Measurements from ENCODE around the gene ARHGAP4. TPM values are rescaled to one million over a fixed set of nuclear protein-coding genes. Genes with fewer than 3 reads are reported as not detected.

Gene ARHGAP4
- total RNA-seq, 1 experiment from 2014 or later, result 67.4 TPM

GRCh38 chrX:153970357-153971123 lies 44.5 kb upstream of the ARHGAP4 start:
- ChIA-PET RAD21 (ENCODE audit: low non-redundant PET in 1 of 2, low total read pairs in 2 of 2, uncharacterized antibody in 2 of 2, unreplicated experiment in 2 of 2) (interaction anchor here in 1 of 2 experiments (0.6 kb wide), 1 partner anchor 128 kb away, joined by 4 read pairs; no protein-coding TSS in a partner anchor), CTCF (interaction anchor here (1.0 to 1.1 kb wide), 2 partner anchors 23 to 403 kb away, joined by 3 to 5 read pairs; no protein-coding TSS in a partner anchor), POLR2A (interaction anchor here (0.7 to 2.0 kb wide), 4 partner anchors 42 to 498 kb away, joined by 3 to 10 read pairs (median 4); partner anchors contain the start of gene ARHGAP4)
- Histone ChIP-seq H2AFZ (ENCODE audit: low read depth, low read length, poor library complexity, severe bottlenecking) (no peak overlapping the region), H3K9me3 (ENCODE audit: control insufficient read depth in 1 of 2, insufficient read depth in 1 of 2, low read depth in 1 of 2, low read length in 2 of 2) (no peaks in the 10 kb centered on the region), H3K79me2 (ENCODE audit: insufficient read depth, low read length) (peaks cover 66% of the 10 kb centered on the region), H3K4me1 (ENCODE audit: control insufficient read depth in 1 of 2, insufficient read depth in 2 of 2, low read length in 2 of 2) (peaks cover 12 to 28% of the 10 kb centered on the region in 2 experiments), H3K4me3 (replicated peaks in 1 of 2; ENCODE audit: low read depth in 1 of 2, low read length in 2 of 2) (peak overlapping the region; percentile 75 to 78), H3K4me2 (ENCODE audit: low read length) (peak overlapping the region; percentile 76), H3K9me2 (ENCODE audit: insufficient read depth) (no peaks in the 10 kb centered on the region), H4K20me1 (ENCODE audit: insufficient read depth) (no peaks in the 10 kb centered on the region), H3K9ac (ENCODE audit: low read length) (peak overlapping the region; percentile 99), H3K27ac (ENCODE audit: low read depth, low read length) (peak overlapping the region; percentile 90), H3K27me3 (ENCODE audit: insufficient read depth, low read length) (no peaks in the 10 kb centered on the region), H3K36me3 (ENCODE audit: control insufficient read depth in 1 of 2, insufficient read depth in 2 of 2, low read length in 2 of 2) (peaks cover 0 to 11% of the 10 kb centered on the region in 2 experiments; a peak in 1 of 4 replicates)
- no peak for DNase-seq (ENCODE audit: low read depth, low spot score)
- no peak; the same call in 1 of the 2 replicates for ATAC-seq
- intact Hi-C loops (cut with micrococcal nuclease), result loop anchor here (10.0 kb wide), 1 partner anchor 424 kb away; the partner anchor contains the start of gene RPL10
- BruUV-seq (replicated peaks), result TSS peak; percentile 59
- no peak for TF ChIP-seq FOSL1 (IDR thresholded peaks at IDR 0.05; ENCODE audit: low read depth)
- no peak for TF ChIP-seq ATF3 (IDR thresholded peaks at IDR 0.05)
- no peak for TF ChIP-seq EGR1 (IDR thresholded peaks at IDR 0.05; ENCODE audit: low read depth)
- no peak for TF ChIP-seq CEBPB (IDR thresholded peaks at IDR 0.05; ENCODE audit: low read depth)
- 0 out of 2 replicates have a peak, but pooled peaks have one; percentile 2 for TF ChIP-seq POLR2AphosphoS5 (IDR thresholded peaks at IDR 0.05; ENCODE audit: low read depth, low read length)

GRCh38 chrX:153969904-153970356 lies 43.9 kb upstream of the ARHGAP4 start:
- peaks cover 12 to 28% of the 10 kb centered on the region in 2 experiments for H3K4me1 ChIP-seq (ENCODE audit: control insufficient read depth in 1 of 2, insufficient read depth in 2 of 2, low read length in 2 of 2)
- peaks cover 71% of the 10 kb centered on the region for H3K79me2 ChIP-seq (ENCODE audit: insufficient read depth, low read length)
- ChIA-PET CTCF (no interaction called here), RAD21 (ENCODE audit: low non-redundant PET in 1 of 2, low total read pairs in 2 of 2, uncharacterized antibody in 2 of 2, unreplicated experiment in 2 of 2) (interaction anchor here in 1 of 2 experiments (0.6 kb wide), 1 partner anchor 129 kb away, joined by 4 read pairs; no protein-coding TSS in a partner anchor), POLR2A (interaction anchor here (2.0 kb wide), 1 partner anchor 41 kb away, joined by 10 read pairs; no protein-coding TSS in a partner anchor)
- no TSS peak for BruUV-seq (replicated peaks)
- intact Hi-C loops (cut with micrococcal nuclease), result loop anchor here (10.0 kb wide), 1 partner anchor 425 kb away; the partner anchor contains the start of gene RPL10
- peaks cover 0 to 11% of the 10 kb centered on the region in 2 experiments; a peak in 1 of 4 replicates for H3K36me3 ChIP-seq (ENCODE audit: control insufficient read depth in 1 of 2, insufficient read depth in 2 of 2, low read length in 2 of 2)
- H3K9ac ChIP-seq (ENCODE audit: low read length), result peak overlapping the region; percentile 99
- DNase-seq (ENCODE audit: low read depth, low spot score), result no peak
- H2AFZ ChIP-seq (ENCODE audit: low read depth, low read length, poor library complexity, severe bottlenecking), result no peak overlapping the region
- peak overlapping the region; percentile 75 to 78 for H3K4me3 ChIP-seq (replicated peaks in 1 of 2; ENCODE audit: low read depth in 1 of 2, low read length in 2 of 2)
- no peak for ATAC-seq
- no peaks in the 10 kb centered on the region for H3K27me3 ChIP-seq (ENCODE audit: insufficient read depth, low read length)
- peak overlapping the region; percentile 76 for H3K4me2 ChIP-seq (ENCODE audit: low read length)
- no peaks in the 10 kb centered on the region for H4K20me1 ChIP-seq (ENCODE audit: insufficient read depth)
- H3K9me2 ChIP-seq (ENCODE audit: insufficient read depth), result no peaks in the 10 kb centered on the region
- peak overlapping the region; percentile 90 for H3K27ac ChIP-seq (ENCODE audit: low read depth, low read length)
- H3K9me3 ChIP-seq (ENCODE audit: control insufficient read depth in 1 of 2, insufficient read depth in 1 of 2, low read depth in 1 of 2, low read length in 2 of 2), result no peaks in the 10 kb centered on the region
- no peak for TF ChIP-seq ELF1 (IDR thresholded peaks at IDR 0.05; ENCODE audit: borderline replicate concordance, low read depth)
- TF ChIP-seq EGR1 (IDR thresholded peaks at IDR 0.05; ENCODE audit: low read depth), result no peak
- no peak for TF ChIP-seq CTCF (IDR thresholded peaks at IDR 0.05 in 2 of 3, conservative IDR thresholded peaks at IDR 0.05 in 1 of 3; ENCODE audit: borderline replicate concordance in 1 of 3, insufficient read depth in 1 of 3, low read depth in 2 of 3, low read length in 2 of 3)
- TF ChIP-seq POLR2A (IDR thresholded peaks at IDR 0.05; ENCODE audit: borderline replicate concordance, extremely low read depth, insufficient read depth, insufficient read length), result no peak
- TF ChIP-seq TCF7L2 (IDR thresholded peaks at IDR 0.05; ENCODE audit: borderline replicate concordance, extremely low read depth, insufficient read depth, insufficient read length), result no peak
- TF ChIP-seq EZH2phosphoT487 (IDR thresholded peaks at IDR 0.05; ENCODE audit: borderline replicate concordance), result no peak
- TF ChIP-seq ZFX (IDR thresholded peaks at IDR 0.05), result no peak
- TF ChIP-seq MAX (IDR thresholded peaks at IDR 0.05), result no peak
- TF ChIP-seq YY1 (IDR thresholded peaks at IDR 0.05; ENCODE audit: extremely low read depth, insufficient replicate concordance, low read depth, low read length), result no peak
- TF ChIP-seq EZH2 (IDR thresholded peaks at IDR 0.05), result no peak
